ENCODE measurements around the gene DENND6B. TPM values are rescaled to one million over a fixed set of nuclear protein-coding genes. Genes with fewer than 3 reads are reported as not detected.

DENND6B gene
- total RNA-seq, 1 experiment from 2014 or later: 4.0 TPM

DNA sequence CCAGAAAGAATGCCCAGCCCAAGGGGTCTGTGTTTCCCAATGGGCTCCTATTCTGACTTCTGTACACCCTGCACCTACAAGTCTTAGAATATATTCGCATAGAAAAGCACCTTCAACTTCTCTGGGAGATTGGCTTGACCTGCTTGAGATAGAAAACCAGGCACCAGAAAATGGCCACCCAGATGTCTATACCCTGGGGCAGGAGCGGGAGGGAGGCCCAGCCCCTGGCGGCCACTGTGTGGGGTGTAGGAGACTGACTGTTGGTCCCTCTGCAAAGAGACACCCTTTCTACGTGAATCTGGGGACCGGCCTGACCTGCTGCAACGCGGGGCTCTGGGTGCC, 8.5 kb downstream of the DENND6B start:
- TF ChIP-seq, protein P1, sequence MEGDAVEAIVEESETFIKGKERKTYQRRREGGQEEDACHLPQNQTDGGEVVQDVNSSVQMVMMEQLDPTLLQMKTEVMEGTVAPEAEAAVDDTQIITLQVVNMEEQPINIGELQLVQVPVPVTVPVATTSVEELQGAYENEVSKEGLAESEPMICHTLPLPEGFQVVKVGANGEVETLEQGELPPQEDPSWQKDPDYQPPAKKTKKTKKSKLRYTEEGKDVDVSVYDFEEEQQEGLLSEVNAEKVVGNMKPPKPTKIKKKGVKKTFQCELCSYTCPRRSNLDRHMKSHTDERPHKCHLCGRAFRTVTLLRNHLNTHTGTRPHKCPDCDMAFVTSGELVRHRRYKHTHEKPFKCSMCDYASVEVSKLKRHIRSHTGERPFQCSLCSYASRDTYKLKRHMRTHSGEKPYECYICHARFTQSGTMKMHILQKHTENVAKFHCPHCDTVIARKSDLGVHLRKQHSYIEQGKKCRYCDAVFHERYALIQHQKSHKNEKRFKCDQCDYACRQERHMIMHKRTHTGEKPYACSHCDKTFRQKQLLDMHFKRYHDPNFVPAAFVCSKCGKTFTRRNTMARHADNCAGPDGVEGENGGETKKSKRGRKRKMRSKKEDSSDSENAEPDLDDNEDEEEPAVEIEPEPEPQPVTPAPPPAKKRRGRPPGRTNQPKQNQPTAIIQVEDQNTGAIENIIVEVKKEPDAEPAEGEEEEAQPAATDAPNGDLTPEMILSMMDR (IDR thresholded peaks at IDR 0.05; ENCODE audit: unreplicated experiment): no peak
- Mint-ChIP-seq H3K9me3 (ENCODE audit: unreplicated experiment) (no peaks in the 10 kb centered on the region), H3K27ac (ENCODE audit: low read depth, unreplicated experiment) (no peak overlapping the region), H3K4me3 (ENCODE audit: unreplicated experiment) (no peak overlapping the region), H3K4me1 (ENCODE audit: insufficient read depth, unreplicated experiment) (peaks cover 6% of the 10 kb centered on the region), H3K27me3 (ENCODE audit: insufficient read depth, unreplicated experiment) (no peaks in the 10 kb centered on the region), H3K36me3 (ENCODE audit: insufficient read depth, unreplicated experiment) (no peaks in the 10 kb centered on the region)
- intact Hi-C loops (cut with micrococcal nuclease): no loop called here
- DNase-seq (ENCODE audit: unreplicated experiment): no peak
- BruUV-seq (replicated peaks): no TSS peak
- POLR2A ChIA-PET: no interaction called here
- CTCF ChIA-PET: no interaction called here

DNA sequence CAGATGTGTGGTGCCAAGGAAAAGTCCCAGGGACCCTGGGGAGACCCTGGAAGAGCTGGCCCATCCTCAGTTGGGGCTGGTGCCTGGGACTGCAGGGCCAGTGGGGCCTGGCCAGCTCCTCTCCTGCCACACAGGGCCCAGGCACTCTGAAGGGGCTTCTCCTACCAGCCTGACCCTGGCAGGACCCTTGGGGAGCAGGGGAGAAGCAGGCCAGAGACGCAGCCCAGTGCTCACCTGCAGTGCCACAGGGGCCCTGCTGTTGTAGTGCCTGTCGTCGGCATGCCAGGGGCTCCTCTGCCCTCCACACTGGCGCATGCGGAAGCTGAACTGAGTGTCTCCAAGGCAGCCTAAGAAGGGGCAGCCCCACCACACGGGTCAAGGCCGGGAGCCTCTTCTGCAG, 9.1 kb downstream of the DENND6B start:
- H3K27ac Mint-ChIP-seq (ENCODE audit: low read depth, unreplicated experiment): no peak overlapping the region
- no peak overlapping the region for H3K4me3 Mint-ChIP-seq (ENCODE audit: unreplicated experiment)
- no peaks in the 10 kb centered on the region for H3K36me3 Mint-ChIP-seq (ENCODE audit: insufficient read depth, unreplicated experiment)
- TF ChIP-seq, protein P1 (IDR thresholded peaks at IDR 0.05; ENCODE audit: unreplicated experiment): no peak
- H3K4me1 Mint-ChIP-seq (ENCODE audit: insufficient read depth, unreplicated experiment): peaks cover 6% of the 10 kb centered on the region
- ChIA-PET CTCF (interaction anchor here (0.5 kb wide), 1 partner anchor 75 kb away, joined by 7 read pairs; no protein-coding TSS in a partner anchor), POLR2A (no interaction called here)
- intact Hi-C loops (cut with micrococcal nuclease): no loop called here
- H3K27me3 Mint-ChIP-seq (ENCODE audit: insufficient read depth, unreplicated experiment): no peaks in the 10 kb centered on the region
- H3K9me3 Mint-ChIP-seq (ENCODE audit: unreplicated experiment): no peaks in the 10 kb centered on the region
- no peak for DNase-seq (ENCODE audit: unreplicated experiment)
- BruUV-seq (replicated peaks): no TSS peak

DNA sequence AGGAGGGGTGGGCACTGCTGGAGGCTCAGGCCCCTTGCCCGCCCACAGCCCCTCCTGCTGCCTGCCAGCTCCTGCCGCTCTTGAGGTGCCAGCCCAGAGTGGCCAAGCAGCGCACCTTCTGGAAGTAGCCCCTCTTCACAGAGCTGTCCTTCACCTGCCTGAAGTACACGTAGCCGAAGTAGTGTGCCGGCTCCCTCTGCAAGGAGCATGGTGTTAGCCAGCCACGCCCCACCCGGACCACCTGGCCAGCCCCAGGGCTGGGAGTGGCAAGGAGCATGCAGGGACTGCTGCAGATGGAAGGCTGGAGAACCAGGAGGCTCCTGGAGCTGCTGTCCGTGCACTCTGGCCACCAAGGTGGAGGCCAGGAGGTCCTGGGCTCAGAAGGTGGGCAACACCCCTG, 9.6 kb downstream of the DENND6B start:
- POLR2A ChIA-PET: no interaction called here
- TF ChIP-seq, protein P1 (IDR thresholded peaks at IDR 0.05; ENCODE audit: unreplicated experiment): no peak
- Mint-ChIP-seq H3K27me3 (ENCODE audit: insufficient read depth, unreplicated experiment) (no peaks in the 10 kb centered on the region), H3K4me3 (ENCODE audit: unreplicated experiment) (no peak overlapping the region), H3K27ac (ENCODE audit: low read depth, unreplicated experiment) (no peak overlapping the region), H3K4me1 (ENCODE audit: insufficient read depth, unreplicated experiment) (peaks cover 6% of the 10 kb centered on the region), H3K36me3 (ENCODE audit: insufficient read depth, unreplicated experiment) (no peaks in the 10 kb centered on the region), H3K9me3 (ENCODE audit: unreplicated experiment) (no peaks in the 10 kb centered on the region)
- CTCF ChIA-PET: interaction anchor here (0.5 to 1.1 kb wide), 4 partner anchors 41 to 181 kb away, joined by 3 to 7 read pairs (median 4); no protein-coding TSS in a partner anchor
- DNase-seq (ENCODE audit: unreplicated experiment): no peak
- intact Hi-C loops (cut with micrococcal nuclease): no loop called here
- BruUV-seq (replicated peaks): no TSS peak

DNA sequence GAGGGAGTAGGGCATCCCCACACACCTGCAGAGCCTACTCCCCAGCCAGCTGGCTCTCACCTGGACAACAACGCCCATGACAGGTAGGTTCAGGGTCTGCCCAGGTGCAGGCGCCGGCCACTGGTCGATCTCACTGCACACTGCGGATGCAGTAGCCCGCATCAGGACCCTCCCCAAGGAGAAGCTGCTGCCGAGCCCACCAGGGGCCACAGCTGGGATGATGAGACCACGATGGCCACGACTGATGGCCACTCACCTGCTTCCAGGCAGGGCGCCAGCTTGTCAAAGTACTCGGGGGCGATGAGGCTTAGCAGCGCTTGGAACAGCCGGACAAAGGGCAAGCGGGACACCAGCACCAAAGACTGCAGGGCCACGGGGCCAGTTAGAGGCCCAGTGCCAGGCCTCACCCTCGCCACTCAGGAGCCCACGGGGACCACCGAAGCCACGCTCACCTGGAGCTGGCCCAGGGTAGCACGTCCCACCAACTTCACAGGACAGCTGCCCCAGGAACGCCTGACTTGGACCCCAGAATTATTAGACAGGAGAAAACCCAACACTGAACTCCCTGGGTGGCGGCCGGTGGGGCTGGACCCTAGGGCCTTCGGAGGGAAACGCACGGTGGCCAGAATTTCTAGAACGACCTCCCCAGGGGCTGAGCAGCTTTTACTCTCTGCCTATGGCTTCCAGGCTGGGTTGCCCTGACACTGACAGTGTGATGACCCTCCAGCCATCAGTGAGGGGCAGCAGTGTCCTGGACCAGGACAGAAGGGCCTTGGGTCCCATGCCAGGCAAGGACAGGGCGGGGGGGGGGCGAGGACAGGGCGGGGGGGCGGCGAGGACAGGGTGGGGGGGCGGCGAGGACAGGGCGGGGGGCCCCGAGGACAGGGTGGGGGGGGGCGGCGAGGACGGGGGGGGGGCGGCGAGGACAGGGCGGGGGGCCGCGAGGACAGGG, 10.4 kb downstream of the DENND6B start:
- Mint-ChIP-seq H3K9me3 (ENCODE audit: unreplicated experiment) (no peaks in the 10 kb centered on the region), H3K4me1 (ENCODE audit: insufficient read depth, unreplicated experiment) (peaks cover 6% of the 10 kb centered on the region), H3K4me3 (ENCODE audit: unreplicated experiment) (no peak overlapping the region), H3K27me3 (ENCODE audit: insufficient read depth, unreplicated experiment) (no peaks in the 10 kb centered on the region), H3K27ac (ENCODE audit: low read depth, unreplicated experiment) (no peak overlapping the region), H3K36me3 (ENCODE audit: insufficient read depth, unreplicated experiment) (no peaks in the 10 kb centered on the region)
- POLR2A ChIA-PET: no interaction called here
- no TSS peak for BruUV-seq (replicated peaks)
- CTCF ChIA-PET: interaction anchor here (0.6 to 1.1 kb wide), 5 partner anchors 8 to 182 kb away, joined by 3 to 4 read pairs (median 4); no protein-coding TSS in a partner anchor
- intact Hi-C loops (cut with micrococcal nuclease): no loop called here
- TF ChIP-seq, protein P1 (IDR thresholded peaks at IDR 0.05; ENCODE audit: unreplicated experiment): no peak
- no peak for DNase-seq (ENCODE audit: unreplicated experiment)
